HFFc6 (cell line): ENCODE data around the gene RABGAP1L. TPM values are rescaled to one million over a fixed set of nuclear protein-coding genes. Genes with fewer than 3 reads are reported as not detected.

Experiments used
- DNase-seq: peaks from one replicate; pipeline ENCODE4 v3.0.0-alpha.2; 2018
- H3K27ac Mint-ChIP-seq: 2 replicates; pipeline ENCODE4 v1.8.0; 2020; ENCODE audit warnings: mild to moderate bottlenecking, mixed read lengths
- H3K27me3 Mint-ChIP-seq: 2 replicates; pipeline ENCODE4 v1.8.0; 2021; ENCODE audit warnings: mild to moderate bottlenecking, moderate library complexity, mixed read lengths; ENCODE audit not compliant: insufficient read depth
- H3K36me3 Mint-ChIP-seq: 2 replicates; pipeline ENCODE4 v1.8.0; 2021; ENCODE audit warnings: low read depth, mixed read lengths
- H3K4me1 Mint-ChIP-seq: 2 replicates; pipeline ENCODE4 v1.8.0; 2020; ENCODE audit warnings: low read depth, mixed read lengths
- H3K4me3 Mint-ChIP-seq: 2 replicates; pipeline ENCODE4 v1.8.0; 2020; ENCODE audit warnings: mild to moderate bottlenecking, moderate library complexity, mixed read lengths
- H3K9me3 Mint-ChIP-seq: 2 replicates; pipeline ENCODE4 v1.8.0; 2020; ENCODE audit warnings: mild to moderate bottlenecking, mixed read lengths
- total RNA-seq, 6 experiments: library from RNA; stranded (reverse); fragmentation: NEBNext Ultra II Directional; extraction: Animal tissue kit (Norgen Biotek cat#: 25700); gene quantifications; 2 replicates in 1 of 6; 3 replicates in 5 of 6; pipeline ENCODE4 v1.2.3, GENCODE V29; 2021
- TF ChIP-seq, protein P1 (sequence below): fragments of 200-600 bp; sonication (generic); IDR thresholded peaks from 2 replicates; pipeline ENCODE4 v1.5.0; 2021; ENCODE audit warnings: antibody characterized with exemption, mild to moderate bottlenecking

The RABGAP1L gene
- total RNA-seq, 6 experiments from 2014 or later: 14.5 to 16.9 (median 16.0) TPM

DNA sequence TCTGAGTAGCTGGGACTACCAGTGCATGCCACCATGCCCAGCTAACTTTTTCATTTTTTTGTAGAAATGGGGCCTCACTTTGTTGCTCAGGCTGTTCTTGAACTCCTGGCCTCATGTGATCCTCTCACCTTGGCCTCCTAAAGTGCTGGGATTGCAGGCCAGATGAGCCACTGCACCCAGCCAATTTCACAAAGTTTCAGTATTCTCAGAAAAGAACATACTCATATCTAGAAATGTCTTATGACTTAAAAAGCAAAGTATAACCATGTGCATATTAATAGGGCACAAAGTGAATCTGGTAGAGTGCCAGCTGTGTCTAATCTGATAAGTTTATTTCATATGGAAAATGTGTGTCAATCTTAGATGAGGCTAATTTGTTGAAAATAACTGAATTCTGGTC is 752.9 kb downstream of the RABGAP1L start:
- no peak for DNase-seq
- no peak overlapping the region for H3K27ac Mint-ChIP-seq
- H3K4me1 Mint-ChIP-seq: no peaks in the 10 kb centered on the region
- H3K27me3 Mint-ChIP-seq: no peaks in the 10 kb centered on the region; the same call in 1 of the 2 replicates
- no peak overlapping the region for H3K4me3 Mint-ChIP-seq
- H3K9me3 Mint-ChIP-seq: no peaks in the 10 kb centered on the region
- no peaks in the 10 kb centered on the region for H3K36me3 Mint-ChIP-seq
- TF ChIP-seq, protein P1, sequence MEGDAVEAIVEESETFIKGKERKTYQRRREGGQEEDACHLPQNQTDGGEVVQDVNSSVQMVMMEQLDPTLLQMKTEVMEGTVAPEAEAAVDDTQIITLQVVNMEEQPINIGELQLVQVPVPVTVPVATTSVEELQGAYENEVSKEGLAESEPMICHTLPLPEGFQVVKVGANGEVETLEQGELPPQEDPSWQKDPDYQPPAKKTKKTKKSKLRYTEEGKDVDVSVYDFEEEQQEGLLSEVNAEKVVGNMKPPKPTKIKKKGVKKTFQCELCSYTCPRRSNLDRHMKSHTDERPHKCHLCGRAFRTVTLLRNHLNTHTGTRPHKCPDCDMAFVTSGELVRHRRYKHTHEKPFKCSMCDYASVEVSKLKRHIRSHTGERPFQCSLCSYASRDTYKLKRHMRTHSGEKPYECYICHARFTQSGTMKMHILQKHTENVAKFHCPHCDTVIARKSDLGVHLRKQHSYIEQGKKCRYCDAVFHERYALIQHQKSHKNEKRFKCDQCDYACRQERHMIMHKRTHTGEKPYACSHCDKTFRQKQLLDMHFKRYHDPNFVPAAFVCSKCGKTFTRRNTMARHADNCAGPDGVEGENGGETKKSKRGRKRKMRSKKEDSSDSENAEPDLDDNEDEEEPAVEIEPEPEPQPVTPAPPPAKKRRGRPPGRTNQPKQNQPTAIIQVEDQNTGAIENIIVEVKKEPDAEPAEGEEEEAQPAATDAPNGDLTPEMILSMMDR: no peak

DNA sequence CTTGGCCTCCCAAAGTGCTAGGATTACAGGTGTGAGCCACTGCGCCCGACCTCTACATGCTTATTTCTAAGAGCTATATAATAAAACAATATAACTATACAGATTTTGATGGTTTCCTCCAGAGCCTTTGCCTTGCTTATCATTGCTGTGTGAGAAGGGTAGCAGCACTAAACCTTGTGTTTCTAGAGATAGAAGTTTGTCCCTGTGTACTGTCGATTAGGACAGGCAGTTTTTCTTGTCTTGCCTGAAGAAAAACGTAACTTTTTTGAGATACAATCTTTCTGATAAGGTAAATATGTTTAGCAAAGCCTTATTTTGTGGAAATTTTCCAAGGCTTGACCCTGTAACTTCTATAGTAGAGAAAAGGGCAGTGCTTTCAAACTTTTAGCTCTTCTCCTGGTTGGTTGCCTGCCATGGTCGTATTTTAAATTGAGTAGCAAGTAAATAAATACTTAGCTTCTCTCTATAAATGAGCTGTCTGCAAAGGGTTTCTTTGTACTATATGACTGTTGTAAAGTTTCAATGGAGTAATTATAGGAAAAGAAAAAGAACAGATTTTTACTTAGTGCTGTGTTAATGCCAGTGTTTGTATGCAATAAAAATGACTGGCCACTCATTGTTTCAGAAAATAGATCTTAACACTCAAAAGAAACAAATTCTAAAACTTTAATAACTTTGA is 754.0 kb downstream of the RABGAP1L start:
- DNase-seq: no peak
- TF ChIP-seq, protein P1: no peak
- no peaks in the 10 kb centered on the region for H3K9me3 Mint-ChIP-seq
- no peak overlapping the region for H3K27ac Mint-ChIP-seq
- no peaks in the 10 kb centered on the region for H3K36me3 Mint-ChIP-seq
- H3K27me3 Mint-ChIP-seq: no peaks in the 10 kb centered on the region; the same call in 1 of the 2 replicates
- no peaks in the 10 kb centered on the region for H3K4me1 Mint-ChIP-seq
- H3K4me3 Mint-ChIP-seq: no peak overlapping the region

DNA sequence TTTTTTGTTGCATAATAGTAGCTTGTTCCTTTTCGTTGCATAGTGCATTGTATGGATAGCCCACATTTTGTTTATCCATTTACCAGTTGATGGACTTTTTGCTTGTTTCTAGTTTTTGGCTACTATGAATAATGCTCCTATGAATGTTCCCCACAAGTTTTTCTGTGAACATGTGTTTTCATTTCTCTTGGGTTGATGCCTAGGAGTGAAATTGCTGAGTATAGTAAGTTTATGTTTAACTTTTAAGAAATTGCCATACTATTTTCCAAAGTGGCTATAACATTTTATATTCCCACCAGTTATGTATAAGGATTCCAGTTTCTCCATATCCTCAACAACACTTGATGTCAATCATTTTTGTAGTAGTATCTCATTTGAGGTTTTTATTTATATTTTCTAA is 755.7 kb downstream of the RABGAP1L start:
- Mint-ChIP-seq H3K4me3 (no peak overlapping the region), H3K9me3 (no peaks in the 10 kb centered on the region), H3K27ac (no peak overlapping the region), H3K36me3 (no peaks in the 10 kb centered on the region), H3K27me3 (peaks cover 2% of the 10 kb centered on the region; the same call in 1 of the 2 replicates), H3K4me1 (no peaks in the 10 kb centered on the region)
- TF ChIP-seq, protein P1: no peak
- DNase-seq: no peak

DNA sequence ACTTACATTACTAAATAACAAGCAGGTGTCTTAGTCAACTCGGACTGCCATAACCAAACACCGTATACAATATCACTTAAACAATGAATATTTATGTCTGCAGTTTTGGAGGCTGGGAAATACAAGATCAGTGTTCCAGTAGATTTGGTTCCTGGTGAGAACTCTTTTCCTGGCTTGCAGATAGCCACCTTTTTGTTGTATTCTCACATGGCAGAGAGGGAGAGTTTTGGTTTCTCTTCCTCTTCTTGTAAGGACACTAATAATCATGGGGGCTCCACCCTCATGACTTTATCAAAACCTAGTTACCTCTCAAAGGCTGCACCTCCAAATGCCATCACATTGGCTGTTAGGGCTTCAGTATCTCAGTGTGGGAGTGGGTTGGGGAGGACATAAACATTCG is 757.5 kb downstream of the RABGAP1L start:
- no peak overlapping the region for H3K4me3 Mint-ChIP-seq
- no peaks in the 10 kb centered on the region for H3K36me3 Mint-ChIP-seq
- TF ChIP-seq, protein P1: no peak
- no peaks in the 10 kb centered on the region for H3K9me3 Mint-ChIP-seq
- H3K27me3 Mint-ChIP-seq: peaks cover 2% of the 10 kb centered on the region; the same call in 1 of the 2 replicates
- no peak for DNase-seq
- H3K27ac Mint-ChIP-seq: no peak overlapping the region
- no peaks in the 10 kb centered on the region for H3K4me1 Mint-ChIP-seq

- TF ChIP-seq, protein P1: no peak
- DNase-seq: no peak
- H3K36me3 Mint-ChIP-seq: no peaks in the 10 kb centered on the region
- H3K27me3 Mint-ChIP-seq: peaks cover 2% of the 10 kb centered on the region; the same call in 1 of the 2 replicates
- H3K4me3 Mint-ChIP-seq: no peak overlapping the region
- no peaks in the 10 kb centered on the region for H3K9me3 Mint-ChIP-seq
- no peak overlapping the region for H3K27ac Mint-ChIP-seq
- no peaks in the 10 kb centered on the region for H3K4me1 Mint-ChIP-seq
Observed at GRCh38 chr1:174920093-174920492, 760.8 kb downstream of the RABGAP1L start.
